Left forelimb (tissue), 1 donor: Measurements from ENCODE around the gene HEXIM2.

Source experiments
- DNase-seq: peaks from one replicate; pipeline ENCODE4 v3.0.0-alpha.2; 2018; ENCODE audit warnings: low spot score

The HEXIM2 gene

GRCh38 chr17:45128331-45128730, 33.3 kb upstream of the HEXIM2 start:
- no peak for DNase-seq

- no peak for DNase-seq
These were observed 32.7 kb upstream of the HEXIM2 start for GRCh38 chr17:45128989-45129388.

- DNase-seq, result no peak
These were observed 32.2 kb upstream of the HEXIM2 start for GRCh38 chr17:45129426-45129939.

GRCh38 chr17:45129940-45130680, 31.6 kb upstream of the HEXIM2 start:
- DNase-seq, result no peak

GRCh38 chr17:45130681-45131615, 30.7 kb upstream of the HEXIM2 start:
- no peak for DNase-seq

- DNase-seq, result no peak
These were observed 29.9 kb upstream of the HEXIM2 start for GRCh38 chr17:45131616-45132319.

- no peak for DNase-seq
These were observed 29.4 kb upstream of the HEXIM2 start, which contains the start of gene PLCD3 for GRCh38 chr17:45132320-45132571. PLCD3 (minus strand) TSS chr17:45132515; CDS start chr17:45132410, 105 bp downstream.

GRCh38 chr17:45132572-45133463, 28.9 kb upstream of the HEXIM2 start:
- DNase-seq, result peak; percentile 93

- DNase-seq, result peak; percentile 97
These were observed 26.3 kb upstream of the HEXIM2 start, which contains the start of gene ACBD4 for GRCh38 chr17:45135192-45135977. ACBD4 (plus strand) TSS chr17:45135687; CDS start chr17:45136145, 458 bp downstream.

GRCh38 chr17:45135978-45136791, 25.5 kb upstream of the HEXIM2 start:
- no peak for DNase-seq

- peak; percentile 64 for DNase-seq
These were observed 24.7 kb upstream of the HEXIM2 start for GRCh38 chr17:45136846-45137560.

GRCh38 chr17:45137561-45138305, 23.9 kb upstream of the HEXIM2 start:
- DNase-seq, result no peak

GRCh38 chr17:45138911-45139532, 22.7 kb upstream of the HEXIM2 start:
- no peak for DNase-seq

GRCh38 chr17:45139533-45139920, 22.1 kb upstream of the HEXIM2 start:
- no peak for DNase-seq

- peak; percentile 64 for DNase-seq
These were observed 18.5 kb upstream of the HEXIM2 start for GRCh38 chr17:45143094-45143670.

- DNase-seq, result peak; percentile 89
These were observed 17.9 kb upstream of the HEXIM2 start for GRCh38 chr17:45143767-45144198.
